GM19023 (cell line): ENCODE data around the gene ATP6AP2.
A peak's percentile ranks its signal among the peaks of the same experiment; 100 is the strongest.
"Not testable (repeated sequence)": the region's sequence is repeated elsewhere in the genome, so short reads cannot be mapped to it uniquely, and the experiment has no call there.

Experiments used
- ATAC-seq: cut with Tn5 transposase; IDR thresholded peaks from one replicate; pipeline ENCODE4 v1.9.1; 2021; ENCODE audit warnings: mild to moderate bottlenecking, moderate library complexity; ENCODE audit not compliant: unreplicated experiment

Gene ATP6AP2

DNA sequence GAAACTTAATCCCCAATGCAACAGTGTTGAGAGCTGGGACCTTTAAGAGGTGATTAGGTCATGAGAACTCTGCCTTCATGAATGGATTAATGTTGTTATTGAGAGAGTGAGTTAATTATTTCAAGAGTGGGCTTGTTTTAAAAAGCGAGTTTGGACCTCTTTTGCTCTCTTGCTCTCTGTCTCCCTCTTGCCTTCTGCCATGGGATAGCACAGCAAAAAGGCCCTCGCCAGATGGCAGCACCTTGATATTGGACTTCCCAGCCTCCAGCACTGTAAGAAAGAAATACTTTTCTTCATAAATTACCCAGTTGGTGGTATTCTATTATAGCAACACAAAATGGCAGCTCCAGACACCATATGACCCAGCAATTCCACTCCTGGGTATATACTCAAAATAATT, 7.0 kb upstream of the ATP6AP2 start:
- ATAC-seq = no peak

DNA sequence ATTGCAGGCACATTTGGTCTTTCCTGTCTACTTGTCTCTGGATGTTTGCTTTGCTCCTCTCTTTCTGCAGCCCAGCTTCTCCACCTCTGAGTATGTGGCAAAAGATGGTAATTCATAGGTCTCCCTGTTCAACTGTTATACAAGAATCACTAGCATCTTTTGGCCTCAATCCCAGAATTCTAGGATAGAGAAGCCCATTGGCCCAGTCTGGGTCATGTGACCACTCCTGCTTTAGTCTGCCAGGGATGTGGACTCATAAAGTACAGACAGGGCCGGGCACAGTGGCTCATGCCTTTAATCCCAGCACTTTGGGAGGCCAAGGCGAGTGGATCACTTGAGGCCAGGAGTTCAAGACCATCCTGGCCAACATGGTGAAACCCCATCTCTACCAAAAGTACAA, 5.4 kb upstream of the ATP6AP2 start:
- ATAC-seq = not testable (repeated sequence)

DNA sequence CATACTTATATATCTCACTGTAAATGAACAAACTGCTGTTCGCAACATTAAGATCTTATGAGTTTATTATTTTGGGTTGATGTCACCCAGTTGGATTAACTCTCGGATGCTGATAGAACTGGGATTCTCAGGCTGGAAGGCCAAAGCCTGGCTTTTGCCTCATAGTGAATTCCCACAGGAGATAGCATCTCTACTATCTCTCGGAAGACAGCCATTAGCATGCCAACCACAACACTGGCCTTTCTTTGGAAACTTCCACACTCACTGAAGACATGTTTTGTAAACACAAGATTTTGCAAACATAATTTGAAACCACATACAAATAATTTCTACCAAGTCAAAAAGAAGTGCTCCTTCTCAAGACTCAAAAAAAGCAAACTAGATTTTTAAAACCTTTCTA, 4.5 kb upstream of the ATP6AP2 start:
- ATAC-seq = no peak

DNA sequence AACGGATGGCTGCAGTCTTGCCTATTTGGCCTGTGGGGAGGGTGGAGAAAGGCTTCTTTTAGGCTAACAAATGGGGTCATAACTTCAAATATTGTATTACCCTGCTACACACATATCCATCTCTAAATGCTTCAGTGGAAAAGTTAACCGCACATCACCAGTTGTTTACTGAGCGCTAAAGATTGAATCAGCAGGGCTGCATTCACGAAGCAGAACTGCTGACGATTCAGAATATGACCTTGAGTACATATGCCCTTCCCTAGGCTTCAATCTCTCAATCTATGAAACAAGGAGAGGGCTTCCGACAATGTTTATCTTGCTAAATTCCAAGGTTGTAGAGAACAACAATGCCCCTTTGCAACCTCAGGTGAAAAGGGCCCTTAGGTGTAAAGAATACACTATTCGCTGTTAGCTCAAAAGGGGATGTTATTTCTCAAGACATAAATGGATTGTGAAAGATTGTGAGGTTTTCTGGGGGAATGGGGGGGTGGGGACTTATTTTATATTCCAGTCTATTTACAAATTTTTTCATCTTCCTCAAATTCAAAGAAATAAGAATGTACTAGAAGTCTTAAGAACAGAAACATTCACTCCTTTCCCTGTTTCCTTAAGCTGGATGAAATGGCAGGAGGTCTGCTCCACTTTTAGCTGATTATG, 2.6 kb upstream of the ATP6AP2 start:
- no peak for ATAC-seq

DNA sequence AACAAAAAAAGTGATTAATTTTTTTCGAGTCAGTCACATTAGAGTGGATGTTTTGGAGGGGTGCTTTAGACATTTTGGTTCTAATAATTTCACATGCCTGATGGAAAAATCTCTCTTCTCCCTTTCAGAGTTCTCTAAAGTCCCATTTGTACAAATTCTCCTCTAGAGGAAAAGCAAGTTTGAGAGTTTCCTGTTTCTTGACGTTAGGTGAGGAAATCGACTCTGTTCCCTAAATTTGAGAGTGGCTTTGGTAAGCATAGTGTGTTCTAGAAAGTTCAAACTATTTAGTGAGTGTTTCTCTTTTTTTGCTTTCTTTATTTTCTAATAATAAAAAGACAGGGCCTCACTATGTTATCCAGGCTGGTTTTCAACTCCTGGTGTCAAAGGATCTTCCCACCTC, 1.6 kb upstream of the ATP6AP2 start:
- no peak for ATAC-seq

DNA sequence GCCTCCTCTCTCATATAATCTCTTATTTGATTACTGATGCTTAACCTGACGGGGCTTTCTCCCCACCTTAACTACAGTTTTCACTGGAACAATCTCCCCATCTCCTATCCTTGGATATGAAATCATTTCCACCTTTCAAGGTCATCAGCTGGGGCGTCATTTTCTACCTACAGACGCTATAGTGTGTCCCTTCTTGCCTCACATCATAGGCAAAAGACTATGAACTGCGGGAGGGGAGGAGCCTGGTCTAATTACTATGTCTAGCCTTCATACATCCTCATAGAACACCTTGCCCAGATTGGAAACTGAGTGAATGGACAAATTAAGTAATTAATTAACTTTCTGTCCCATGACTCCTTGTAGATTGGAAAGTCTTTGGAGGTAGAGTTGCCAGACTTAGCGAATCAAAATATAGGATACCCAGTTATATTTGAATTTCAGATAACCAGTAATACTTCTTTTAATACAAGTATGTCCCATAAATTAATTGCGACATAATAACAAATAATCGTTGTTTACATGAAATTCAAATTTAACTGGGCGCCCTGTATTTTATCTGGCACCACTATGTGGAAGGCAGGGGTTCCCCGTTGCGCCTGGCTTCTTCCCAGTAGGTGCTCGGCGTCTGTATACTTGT, 752 bp upstream of the ATP6AP2 start:
- peak; percentile 44 for ATAC-seq

DNA sequence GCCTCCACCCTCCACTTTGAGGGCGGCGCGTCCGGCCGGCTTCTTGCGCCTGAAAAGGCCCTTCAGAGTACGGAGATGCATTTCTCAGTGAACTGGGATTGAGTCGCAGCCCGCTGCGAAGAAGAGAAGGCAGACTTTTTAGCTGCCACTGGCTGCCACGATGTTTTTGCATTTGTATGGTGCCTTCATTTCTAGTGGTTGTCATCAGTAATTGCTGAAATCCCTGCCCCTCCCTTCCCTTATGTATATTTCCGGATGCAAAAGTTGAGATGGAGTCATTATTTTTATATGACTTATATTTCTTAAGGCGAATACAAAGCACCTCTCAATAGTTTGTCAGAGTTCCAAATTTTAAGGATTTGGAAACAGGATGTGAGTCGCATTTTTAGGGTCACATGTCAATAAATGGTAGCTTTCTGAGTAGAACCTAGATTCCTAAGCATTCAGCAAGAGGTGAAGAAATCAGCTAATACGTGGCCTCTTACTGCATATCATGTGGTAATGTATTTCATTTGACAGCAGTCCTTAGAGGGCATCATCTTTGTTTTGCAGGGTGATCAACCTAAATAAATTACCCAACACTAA, 658 bp downstream of the ATP6AP2 start:
- ATAC-seq = no peak

DNA sequence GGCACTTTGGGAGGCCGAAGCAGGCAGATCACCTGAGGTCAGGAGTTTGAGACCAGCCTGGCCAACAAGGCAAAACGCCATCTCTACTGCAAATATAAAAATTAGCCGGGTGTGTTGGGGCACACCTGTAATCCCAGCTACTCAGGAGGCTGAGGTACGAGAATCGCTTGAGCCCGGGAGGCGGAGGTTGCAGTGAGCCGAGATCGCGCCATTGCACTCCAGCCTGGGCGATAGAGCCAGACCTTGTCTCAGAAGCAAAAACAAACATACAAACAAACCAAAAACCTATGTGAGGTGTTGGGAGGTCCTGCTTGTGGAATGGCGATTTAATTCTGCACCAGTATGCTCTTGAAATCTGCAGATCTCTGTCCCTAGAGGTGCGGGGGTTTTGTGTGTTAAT, 1.4 kb downstream of the ATP6AP2 start:
- not testable (repeated sequence) for ATAC-seq

DNA sequence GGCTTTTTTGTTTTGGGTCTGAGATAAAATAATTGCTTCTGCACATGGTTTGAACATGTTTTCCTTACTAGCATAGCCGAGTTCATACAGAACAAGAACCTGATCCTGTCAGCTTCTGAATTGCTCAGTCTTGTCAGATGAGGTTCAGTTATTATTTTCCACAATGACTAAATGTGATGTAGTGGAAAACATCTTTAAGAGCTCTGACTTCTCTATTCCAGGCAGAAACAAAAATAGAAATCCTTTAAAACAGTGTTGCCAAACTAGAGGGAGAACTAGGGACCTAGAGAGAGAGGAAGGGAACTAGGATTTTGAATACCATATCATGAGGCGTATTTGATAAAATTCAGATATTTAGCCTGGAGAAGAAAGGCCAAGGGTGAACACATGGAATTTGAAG, 2.0 kb downstream of the ATP6AP2 start:
- no peak for ATAC-seq

DNA sequence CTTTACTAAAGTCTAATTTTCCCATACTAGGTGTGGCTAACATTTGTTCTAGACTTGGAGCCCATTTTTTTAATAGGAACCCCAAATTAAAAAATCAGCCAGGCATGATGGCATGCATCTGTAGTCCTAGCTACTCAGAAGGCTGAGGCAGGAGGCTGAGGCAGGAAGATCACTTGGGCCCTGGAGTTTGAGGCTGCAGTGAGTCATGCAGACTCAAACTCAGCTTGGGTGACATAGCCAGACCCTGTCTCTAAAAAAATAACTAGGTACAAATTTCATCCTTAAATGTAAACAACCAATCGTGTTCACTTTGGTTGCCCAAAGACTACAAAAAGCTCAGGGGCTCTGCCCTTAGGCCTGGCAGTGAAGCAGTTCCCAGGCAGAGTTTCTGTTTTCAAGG, 6.9 kb downstream of the ATP6AP2 start:
- not testable (repeated sequence) for ATAC-seq

DNA sequence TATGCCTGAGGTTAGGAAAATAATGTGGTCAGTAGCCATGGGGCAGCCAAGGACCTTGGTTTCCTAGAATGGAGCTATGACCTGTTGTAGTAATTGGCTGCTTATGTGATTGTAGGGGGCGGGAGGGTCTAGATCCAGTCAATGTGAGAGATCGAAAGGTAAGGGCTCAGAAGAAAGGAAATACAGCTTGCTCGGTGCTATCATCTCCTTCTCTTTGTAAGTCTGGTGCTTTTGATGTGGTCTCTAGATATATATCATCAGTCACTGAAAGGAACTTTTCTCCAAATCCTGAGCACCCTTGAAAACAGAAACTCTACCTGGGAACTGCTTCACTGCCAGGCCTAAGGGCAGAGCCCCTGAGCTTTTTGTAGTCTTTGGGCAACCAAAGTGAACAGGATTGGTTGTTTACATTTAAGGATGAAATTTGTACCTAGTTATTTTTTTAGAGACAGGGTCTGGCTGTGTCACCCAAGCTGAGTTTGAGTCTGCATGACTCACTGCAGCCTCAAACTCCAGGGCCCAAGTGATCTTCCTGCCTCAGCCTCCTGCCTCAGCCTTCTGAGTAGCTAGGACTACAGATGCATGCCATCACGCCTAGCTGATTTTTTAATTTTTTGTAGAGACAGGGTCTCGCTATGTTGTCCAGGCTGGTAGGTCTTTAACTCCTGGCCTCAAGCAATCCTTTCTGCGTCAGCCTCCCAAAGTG, 9.0 kb downstream of the ATP6AP2 start:
- not testable (repeated sequence) for ATAC-seq

DNA sequence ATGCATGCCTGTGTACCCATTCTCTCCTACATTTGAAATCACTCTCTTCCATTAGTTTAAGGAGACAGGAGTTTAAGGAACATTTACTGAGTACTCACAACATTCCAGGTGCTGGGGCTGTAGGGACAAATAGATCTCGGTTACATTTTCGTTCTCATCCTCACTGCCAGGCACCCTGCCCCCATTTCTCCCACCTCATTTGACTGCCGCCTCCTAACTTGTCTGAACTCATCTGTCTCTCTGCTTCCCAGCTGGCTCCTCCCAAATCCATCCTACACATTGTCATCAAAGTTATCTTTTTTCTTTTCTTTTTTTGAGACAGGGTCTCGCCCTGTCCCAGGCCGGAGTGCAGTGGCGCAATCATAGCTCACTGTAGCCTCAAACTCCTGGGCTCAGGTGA, 22.7 kb downstream of the ATP6AP2 start:
- ATAC-seq = no peak

DNA sequence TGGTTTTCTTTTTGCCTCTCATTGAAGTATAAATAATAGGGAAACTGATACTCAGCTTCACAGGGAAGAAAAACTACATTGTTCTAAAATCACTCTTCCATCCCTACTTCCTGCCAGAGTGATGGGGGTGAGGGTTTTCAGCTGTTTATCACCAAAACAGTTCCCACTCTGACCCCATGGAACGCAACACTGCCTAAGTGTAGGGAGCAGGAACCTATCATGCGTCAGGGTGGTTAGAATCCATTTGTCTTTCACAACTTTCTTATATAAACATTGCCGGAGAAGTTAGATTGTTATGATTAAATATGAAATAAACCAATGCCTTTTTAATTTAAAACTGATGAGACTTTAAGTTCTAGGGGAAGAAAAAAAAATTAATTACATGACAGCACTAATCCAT, 26.6 kb downstream of the ATP6AP2 start:
- no peak for ATAC-seq

DNA sequence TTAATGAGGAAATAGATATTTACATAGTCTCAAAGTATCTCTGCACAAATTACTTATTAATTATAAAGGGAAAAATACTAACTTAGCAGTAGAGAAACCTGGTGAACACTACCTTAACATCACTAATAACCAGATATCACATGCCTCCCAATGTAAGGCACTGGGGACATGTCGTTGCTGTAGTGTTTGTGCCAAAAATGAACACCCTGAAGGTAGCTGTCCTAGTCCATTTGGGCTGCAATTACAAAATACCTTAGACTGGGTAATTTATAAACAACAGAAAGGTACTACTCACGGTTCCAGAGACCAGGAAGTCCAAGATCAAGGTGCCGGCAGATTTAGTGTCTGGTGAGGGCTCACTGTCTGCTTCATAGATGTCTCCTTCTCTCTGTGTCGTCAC, 31.7 kb downstream of the ATP6AP2 start:
- no peak for ATAC-seq

DNA sequence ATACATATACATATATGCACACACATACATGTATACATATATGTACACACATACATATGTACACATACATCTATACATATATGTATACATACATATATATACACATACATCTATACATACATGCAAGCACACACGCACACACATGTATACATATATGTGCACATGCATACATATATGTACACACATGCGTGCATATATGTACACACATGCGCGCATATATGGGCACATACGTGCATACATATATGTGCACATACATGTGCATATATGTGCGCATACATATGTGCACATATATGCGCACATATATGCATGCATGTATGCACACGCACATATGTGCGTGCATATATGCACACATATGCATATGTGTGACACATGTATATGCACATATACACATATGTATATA, 35.2 kb downstream of the ATP6AP2 start:
- no peak for ATAC-seq

DNA sequence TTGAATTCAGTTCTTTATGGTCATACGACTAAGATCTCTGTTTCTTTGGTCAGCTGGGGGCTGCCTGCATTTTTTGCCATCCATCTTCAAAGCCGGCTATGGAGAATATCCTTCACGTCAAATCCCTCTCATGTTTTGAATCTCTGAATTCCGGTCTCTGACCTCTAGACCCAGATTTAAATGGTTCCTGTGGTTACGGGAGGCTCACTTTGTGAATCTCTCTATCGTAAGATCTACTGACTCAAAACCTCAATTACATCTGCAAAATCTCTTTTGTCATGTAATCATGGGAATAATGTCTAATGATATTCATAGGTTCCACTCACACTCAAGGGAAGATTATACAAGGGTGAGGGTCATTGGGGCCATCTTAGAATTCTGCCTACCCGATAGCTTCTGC, 36.8 kb downstream of the ATP6AP2 start:
- no peak for ATAC-seq

DNA sequence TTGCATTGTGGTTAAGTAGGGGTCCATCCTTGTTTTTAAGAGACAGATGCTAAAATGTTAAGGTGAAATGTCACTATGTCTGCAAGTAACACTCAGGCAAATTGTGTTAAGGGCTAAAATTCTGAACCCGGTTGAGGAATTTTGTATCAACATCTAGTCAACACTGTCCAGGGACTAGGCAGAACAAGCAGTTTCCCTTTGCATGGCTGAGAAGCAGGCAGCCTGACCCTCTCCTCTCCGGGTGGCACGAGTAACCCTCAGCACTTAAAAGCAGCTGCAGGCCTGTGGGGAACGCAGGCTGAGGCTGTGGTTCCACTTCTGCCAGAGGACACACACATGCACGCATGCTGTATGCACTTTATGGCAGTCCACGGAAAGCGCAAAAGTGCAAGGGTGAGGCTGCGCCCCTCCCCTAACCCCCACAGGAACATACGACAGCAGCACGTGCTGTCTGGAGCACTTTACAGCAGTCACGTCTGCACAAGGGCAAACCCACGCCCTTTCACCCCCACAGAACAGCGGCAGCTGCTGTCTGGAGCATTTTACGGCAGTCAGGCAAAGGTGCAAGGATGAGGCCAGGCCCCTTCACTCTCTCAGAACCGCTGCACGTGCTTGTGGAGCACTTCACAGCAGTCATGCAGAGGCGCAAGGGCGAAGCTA, 41.8 kb downstream of the ATP6AP2 start:
- no peak for ATAC-seq

DNA sequence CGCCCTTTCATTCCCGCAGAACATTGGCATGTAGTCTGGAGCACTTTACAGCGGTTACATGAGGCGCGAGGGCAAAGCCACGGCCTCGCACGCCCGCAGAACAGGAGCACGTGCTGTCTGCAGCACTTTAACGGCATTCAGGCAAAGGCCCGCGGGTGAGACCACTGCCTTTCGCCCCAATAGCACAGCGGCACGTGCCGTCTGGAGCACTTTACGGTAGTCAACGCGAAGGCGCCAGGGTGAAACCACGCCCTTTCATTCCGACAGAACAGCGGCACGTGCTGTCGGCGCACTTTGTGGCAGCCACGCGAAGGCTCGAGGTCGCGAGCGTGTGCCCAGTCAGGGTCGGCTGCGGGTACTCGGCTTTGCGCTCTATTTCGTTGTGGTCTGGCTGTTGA, 42.4 kb downstream of the ATP6AP2 start, which contains the start of gene MPC1L:
Gene MPC1L (plus strand): TSS at position 290 of the 398 bp plus-strand sequence. CDS start 138 bp downstream, outside the sequence.
- no peak for ATAC-seq

DNA sequence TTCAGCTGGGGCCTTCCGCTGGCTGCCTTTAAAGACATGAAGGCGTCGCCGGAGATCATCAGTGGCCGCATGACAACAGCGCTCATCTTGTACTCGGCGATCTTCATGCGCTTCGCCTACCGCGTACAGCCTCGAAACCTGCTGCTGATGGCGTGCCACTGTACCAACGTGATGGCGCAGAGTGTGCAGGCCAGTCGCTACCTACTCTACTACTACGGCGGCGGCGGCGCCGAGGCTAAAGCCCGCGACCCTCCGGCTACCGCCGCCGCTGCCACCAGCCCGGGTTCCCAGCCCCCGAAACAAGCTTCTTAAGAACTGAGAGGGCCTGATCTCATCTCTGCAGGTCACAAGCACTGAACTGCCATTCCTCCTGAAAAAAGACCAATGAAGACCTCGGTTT, 42.9 kb downstream of the ATP6AP2 start:
- no peak for ATAC-seq

DNA sequence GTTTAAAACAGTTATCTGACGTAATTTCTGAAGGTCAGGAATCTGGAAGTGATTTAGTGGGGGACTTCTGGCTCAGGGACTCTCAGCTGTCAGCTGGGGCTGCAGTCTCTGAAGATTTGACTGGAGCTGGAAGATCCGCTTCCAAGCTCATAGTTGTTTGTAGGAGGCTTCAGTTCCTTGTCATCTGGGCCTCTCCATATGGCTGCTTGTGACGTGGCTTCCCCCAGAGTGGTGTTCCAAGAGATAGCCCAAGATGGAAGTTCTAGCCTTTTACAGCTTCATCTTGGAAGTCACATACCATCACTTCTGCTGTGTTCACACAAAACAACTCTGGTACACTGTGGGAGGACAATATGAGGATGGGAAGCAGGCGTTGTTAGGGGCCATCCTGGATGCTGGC, 44.5 kb downstream of the ATP6AP2 start:
- ATAC-seq = no peak

DNA sequence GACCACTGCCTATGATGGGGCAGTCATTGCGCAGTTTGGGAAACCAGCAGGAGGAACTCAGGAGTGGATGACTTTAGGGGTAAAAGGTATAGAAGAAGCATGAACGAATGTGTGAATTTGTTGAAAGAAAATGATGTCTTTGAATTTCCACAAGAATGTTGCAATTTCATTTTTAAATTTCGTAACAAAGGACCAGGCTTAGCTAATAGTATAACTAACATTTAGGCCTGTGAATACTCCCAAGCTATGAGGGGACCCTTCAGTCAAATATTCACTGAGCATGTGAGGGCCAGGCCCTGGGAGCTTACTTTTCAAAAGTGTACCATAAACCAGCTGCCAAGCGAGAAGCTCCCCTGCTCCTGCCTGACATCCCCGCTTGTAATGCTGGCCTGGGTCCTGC, 47.7 kb downstream of the ATP6AP2 start:
- no peak for ATAC-seq
